Adrenal gland (tissue), 12 donors: ENCODE measurements around the gene ANTXR2. TPM values are rescaled to one million over a fixed set of nuclear protein-coding genes. Genes with fewer than 3 reads are reported as not detected.
"Not testable (repeated sequence)": the region's sequence is repeated elsewhere in the genome, so short reads cannot be mapped to it uniquely, and the experiment has no call there.

Source experiments
- DNase-seq, 7 donors: peaks; one replicate each; pipeline ENCODE4 v3.0.0-alpha.2; 2019 to 2020
- H3K27ac ChIP-seq, 5 donors: fragments of 200-600 bp; sonication (generic) in 4 of 5; 1 replicate in 3 of 5; 2 replicates in 2 of 5; pipeline versions ENCODE4 v1.5.1 to v1.8.0; 2016 to 2020; ENCODE audit warnings: mild to moderate bottlenecking in 1 of 5
- H3K27me3 ChIP-seq: fragments of 200-600 bp; 2 replicates; pipeline ENCODE4 v1.8.0; 2021
- H3K36me3 ChIP-seq, 2 donors: fragments of 200-600 bp; replicated peaks in 1 of 2; 1 replicate in 1 of 2; 2 replicates in 1 of 2; pipeline versions ENCODE4 v1.5.1 to v1.8.0; 2018 to 2022
- H3K4me1 ChIP-seq, 2 donors: fragments of 200-600 bp; replicated peaks in 1 of 2; 1 replicate in 1 of 2; 2 replicates in 1 of 2; pipeline versions ENCODE4 v1.5.1 to v1.8.0; 2018 to 2021
- H3K4me3 ChIP-seq, 4 donors: fragments of 200-600 bp; sonication (generic) in 3 of 4; one replicate each; pipeline ENCODE4 v1.5.1; 2016 to 2018
- H3K9me3 ChIP-seq, 3 donors: fragments of 200-600 bp; sonication (generic) in 1 of 3; replicated peaks in 1 of 3; 1 replicate in 2 of 3; 2 replicates in 1 of 3; pipeline versions ENCODE4 v1.5.1 to v1.8.0; 2016 to 2021
- CTCF ChIP-seq, 6 experiments: fragments of 450-650 bp in 4 of 6; fragments of 200-600 bp in 2 of 6; sonication (generic) in 1 of 6; IDR thresholded peaks; 1 replicate in 5 of 6; 2 replicates in 1 of 6; pipeline versions ENCODE4 v1.5.1 to v1.8.0; 2016 to 2021; ENCODE audit warnings: antibody characterized with exemption in 6 of 6, mild to moderate bottlenecking in 2 of 6, moderate library complexity in 1 of 6
- POLR2A ChIP-seq, 2 donors: fragments of 450-650 bp; IDR thresholded peaks; one replicate each; pipeline ENCODE4 v1.6.1; 2017; ENCODE audit warnings: antibody characterized with exemption in 2 of 2, mild to moderate bottlenecking in 2 of 2, moderate library complexity in 1 of 2
- WGBS, 4 donors: extraction: QIAGEN DNeasy Blood & Tissue Kit in 2 of 4; methylation state at CpG; one replicate each; pipeline versions ENCODE4 v1.1.5 to v1.1.7; 2013 to 2017; 5-methylcytosine and 5-hydroxymethylcytosine counted together
- intact Hi-C, 2 donors: fragments of 100-400 bp; cut with DNase I; formaldehyde crosslinking; loops; one replicate each; pipeline versions ENCODE4 v1.14.1 to v1.15.0; 2022 to 2023
- polyA plus RNA-seq, 3 donors: library from polyadenylated mRNA; stranded (reverse); fragments of 200-250 nt in 2 of 3; fragments of 350-450 nt in 1 of 3; fragmentation: Illumina TruSeq in 1 of 3; extraction: RNeasy Lipid Tissue Mini Kit (QIAGEN cat#74804) in 1 of 3; gene quantifications; one replicate each; pipeline ENCODE4 v1.2.3, GENCODE V29; 2013 to 2014
- total RNA-seq, 9 donors: library from RNA; depleted of rRNA in 4 of 9; stranded (reverse); fragments of >200 nt in 4 of 9; fragments of 120-200 nt in 1 of 9; fragmentation: NEBNext Ultra II Directional in 1 of 9; extraction: Animal tissue kit (Norgen Biotek cat#: 25700) in 1 of 9; gene quantifications; one replicate each; pipeline versions ENCODE4 v1.1.0 to v1.2.4, GENCODE V29; 2013 to 2023
- donor health status: healthy with polysubstance abuse.
- donor health status: Bipolar disorder and iron deficiency.
- donor health status: DM: yes; HTN: yes; CAD: no.
- donor health status: DM: no; HTN: no; CAD: no.
- donor health status: DM: no; HTN: no; CAD: no.
- donor health status: DM: yes; HTN: yes; CAD: no.

Gene ANTXR2
- total and polyA plus RNA-seq, 12 donors = 8.4 to 96.6 (median 57.7) TPM

- Histone ChIP-seq H3K4me3 (no peak overlapping the region), H3K4me1 (no peaks in the 10 kb centered on the region), H3K27me3 (no peaks in the 10 kb centered on the region), H3K27ac (no peak overlapping the region), H3K36me3 (no peaks in the 10 kb centered on the region), H3K9me3 (no peaks in the 10 kb centered on the region)
- no peak for TF ChIP-seq CTCF (IDR thresholded peaks at IDR 0.05)
- no peak for TF ChIP-seq POLR2A (IDR thresholded peaks at IDR 0.05)
- WGBS, 4 donors = 50 to 68% (median 62%) methylated on average over 1 of the region's 1 CpG
- no peak for DNase-seq
- intact Hi-C loops = no loop called here
These were observed 74.8 kb downstream of the ANTXR2 start for GRCh38 chr4:79998201-79998600.

- no peak overlapping the region for H3K4me3 ChIP-seq
- no peaks in the 10 kb centered on the region for H3K36me3 ChIP-seq
- 64 to 80% (median 76%) methylated on average over 2 of the region's 2 CpGs for WGBS, 4 donors
- no peak for TF ChIP-seq CTCF (IDR thresholded peaks at IDR 0.05)
- TF ChIP-seq POLR2A (IDR thresholded peaks at IDR 0.05) = no peak
- no peaks in the 10 kb centered on the region for H3K9me3 ChIP-seq
- H3K27me3 ChIP-seq = no peaks in the 10 kb centered on the region
- H3K27ac ChIP-seq = no peak overlapping the region
- intact Hi-C loops = no loop called here
- no peaks in the 10 kb centered on the region for H3K4me1 ChIP-seq
- no peak for DNase-seq
These were observed 76.2 kb downstream of the ANTXR2 start for GRCh38 chr4:79996851-79997250.

- WGBS, 4 donors = 69 to 96% (median 77%) methylated on average over 2 of the region's 2 CpGs
These were observed 79.6 kb downstream of the ANTXR2 start for GRCh38 chr4:79993476-79993875.

GRCh38 chr4:79991601-79992000, 81.4 kb downstream of the ANTXR2 start:
- Histone ChIP-seq H3K27ac (no peak overlapping the region), H3K27me3 (no peaks in the 10 kb centered on the region), H3K4me1 (peaks cover 0 to 11% of the 10 kb centered on the region in 2 donors), H3K4me3 (no peak overlapping the region), H3K36me3 (no peaks in the 10 kb centered on the region), H3K9me3 (no peaks in the 10 kb centered on the region)
- TF ChIP-seq CTCF (IDR thresholded peaks at IDR 0.05) = no peak
- DNase-seq = no peak
- 93 to 98% (median 97%) methylated on average over 3 of the region's 3 CpGs for WGBS, 4 donors
- intact Hi-C loops = no loop called here

More at GRCh38 chr4:79993476-79993875, 79.6 kb downstream of the ANTXR2 start:
- no peak overlapping the region for H3K27ac ChIP-seq
- H3K9me3 ChIP-seq = no peaks in the 10 kb centered on the region
- no peaks in the 10 kb centered on the region for H3K27me3 ChIP-seq
- intact Hi-C loops = no loop called here
- H3K36me3 ChIP-seq = no peaks in the 10 kb centered on the region
- TF ChIP-seq POLR2A (IDR thresholded peaks at IDR 0.05) (no peak), CTCF (IDR thresholded peaks at IDR 0.05) (no peak)
- H3K4me1 ChIP-seq = no peaks in the 10 kb centered on the region
- H3K4me3 ChIP-seq = no peak overlapping the region
- DNase-seq = no peak

GRCh38 chr4:79991100-79991499, 81.9 kb downstream of the ANTXR2 start:
- H3K27ac ChIP-seq, intact Hi-C loops, H3K36me3 ChIP-seq, H3K27me3 ChIP-seq, H3K9me3 ChIP-seq, DNase-seq, H3K4me3 ChIP-seq: not testable (repeated sequence)
- H3K4me1 ChIP-seq = peaks cover 0 to 11% of the 10 kb centered on the region in 2 donors
- 95 to 99% (median 97%) methylated on average over 2 of the region's 2 CpGs for WGBS, 4 donors
